ENCODE results near the gene FOXP3.

The FOXP3 gene

GRCh38 chrX:49238735-49239134 lies 25.8 kb downstream of the FOXP3 start:
- TF ChIP-seq CTCF (IDR thresholded peaks at IDR 0.05; ENCODE audit: extremely low read depth, missing control alignments), result no peak
- DNase-seq (ENCODE audit: low spot score), result no peak

GRCh38 chrX:49237060-49237459 lies 27.4 kb downstream of the FOXP3 start:
- peak; percentile 22 for DNase-seq (ENCODE audit: low spot score)
- TF ChIP-seq CTCF (IDR thresholded peaks at IDR 0.05; ENCODE audit: extremely low read depth, missing control alignments), result no peak

GRCh38 chrX:49233887-49234555 lies 30.5 kb downstream of the FOXP3 start:
- DNase-seq (ENCODE audit: low spot score), result no peak
- TF ChIP-seq CTCF (IDR thresholded peaks at IDR 0.05; ENCODE audit: extremely low read depth, missing control alignments), result no peak

- DNase-seq (ENCODE audit: low spot score), result no peak
- no peak for TF ChIP-seq CTCF (IDR thresholded peaks at IDR 0.05; ENCODE audit: extremely low read depth, missing control alignments)
These were observed 31.3 kb downstream of the FOXP3 start, which contains the start of gene CACNA1F for GRCh38 chrX:49233176-49233575. CACNA1F (minus strand) TSS chrX:49233340; CDS start chrX:49233309, 31 bp downstream.

GRCh38 chrX:49232525-49232924 lies 32.0 kb downstream of the FOXP3 start:
- no peak for TF ChIP-seq CTCF (IDR thresholded peaks at IDR 0.05; ENCODE audit: extremely low read depth, missing control alignments)
- DNase-seq (ENCODE audit: low spot score), result no peak

GRCh38 chrX:49231333-49232000 lies 33.0 kb downstream of the FOXP3 start:
- TF ChIP-seq CTCF (IDR thresholded peaks at IDR 0.05; ENCODE audit: extremely low read depth, missing control alignments), result no peak
- no peak for DNase-seq (ENCODE audit: low spot score)

GRCh38 chrX:49230500-49231232 lies 33.8 kb downstream of the FOXP3 start:
- DNase-seq (ENCODE audit: low spot score), result peak; percentile 83

More at GRCh38 chrX:49230500-49231232, 33.8 kb downstream of the FOXP3 start:
- TF ChIP-seq CTCF (IDR thresholded peaks at IDR 0.05; ENCODE audit: extremely low read depth, missing control alignments), result peak; percentile 10
